Nephron (organoid): ENCODE measurements around the gene CAB39.

Experiments used
- H3K27ac Mint-ChIP-seq, 3 experiments: 2 replicates each; pipeline ENCODE4 v1.8.0; 2020; ENCODE audit warnings: mixed read lengths in 3 of 3, mild to moderate bottlenecking in 2 of 3, moderate library complexity in 1 of 3
- H3K27me3 Mint-ChIP-seq: 2 replicates; pipeline ENCODE4 v1.8.0; 2021; ENCODE audit warnings: low read depth, mild to moderate bottlenecking, moderate library complexity, mixed read lengths
- H3K36me3 Mint-ChIP-seq: 2 replicates; pipeline ENCODE4 v1.8.0; 2020; ENCODE audit warnings: low read depth, mixed read lengths
- H3K4me1 Mint-ChIP-seq: 2 replicates; pipeline ENCODE4 v1.8.0; 2020; ENCODE audit warnings: mixed read lengths
- H3K4me3 Mint-ChIP-seq, 3 experiments: 2 replicates each; pipeline ENCODE4 v1.8.0; 2020; ENCODE audit warnings: mild to moderate bottlenecking in 3 of 3, mixed read lengths in 3 of 3, moderate library complexity in 2 of 3
- H3K9me3 Mint-ChIP-seq: 2 replicates; pipeline ENCODE4 v1.8.0; 2020; ENCODE audit warnings: mixed read lengths
- CTCF ChIP-seq, 3 experiments: fragments of 200-600 bp; sonication (generic); IDR thresholded peaks; one replicate each; pipeline ENCODE4 v1.5.0; 2021; ENCODE audit warnings: antibody characterized with exemption in 3 of 3; ENCODE audit not compliant: unreplicated experiment in 3 of 3

The CAB39 gene

GRCh38 chr2:230849633-230850357, 137.2 kb downstream of the CAB39 start:
- no peaks in the 10 kb centered on the region for H3K4me1 Mint-ChIP-seq
- TF ChIP-seq CTCF (IDR thresholded peaks at IDR 0.05; ENCODE audit: unreplicated experiment in 3 of 3) = peak; percentile 58 to 71 (median 64)
- peaks cover 6% of the 10 kb centered on the region for H3K9me3 Mint-ChIP-seq
- H3K27me3 Mint-ChIP-seq = peaks cover 45% of the 10 kb centered on the region
- H3K4me3 Mint-ChIP-seq = no peak overlapping the region
- H3K36me3 Mint-ChIP-seq = no peaks in the 10 kb centered on the region
- H3K27ac Mint-ChIP-seq = no peak overlapping the region

GRCh38 chr2:230850358-230850658, 137.7 kb downstream of the CAB39 start:
- TF ChIP-seq CTCF (IDR thresholded peaks at IDR 0.05; ENCODE audit: unreplicated experiment in 3 of 3) = no peak
- Mint-ChIP-seq H3K9me3 (peaks cover 6% of the 10 kb centered on the region), H3K27ac (no peak overlapping the region), H3K27me3 (peaks cover 44% of the 10 kb centered on the region), H3K36me3 (no peaks in the 10 kb centered on the region), H3K4me3 (no peak overlapping the region), H3K4me1 (no peaks in the 10 kb centered on the region)

GRCh38 chr2:230852113-230852512, 139.5 kb downstream of the CAB39 start:
- Mint-ChIP-seq H3K4me3 (no peak overlapping the region), H3K27me3 (peaks cover 33% of the 10 kb centered on the region), H3K4me1 (no peaks in the 10 kb centered on the region), H3K9me3 (peaks cover 6% of the 10 kb centered on the region), H3K36me3 (no peaks in the 10 kb centered on the region), H3K27ac (no peak overlapping the region)
- TF ChIP-seq CTCF (IDR thresholded peaks at IDR 0.05; ENCODE audit: unreplicated experiment in 3 of 3) = no peak

GRCh38 chr2:230861552-230862255, 149.1 kb downstream of the CAB39 start:
- Mint-ChIP-seq H3K36me3 (no peaks in the 10 kb centered on the region), H3K27ac (peak overlapping the region; percentile 0 to 40 (median 26)), H3K4me3 (peak overlapping the region; percentile 35 to 51 (median 46)), H3K27me3 (peaks cover 13% of the 10 kb centered on the region), H3K9me3 (peaks cover 2% of the 10 kb centered on the region), H3K4me1 (peaks cover 20% of the 10 kb centered on the region)
- TF ChIP-seq CTCF (IDR thresholded peaks at IDR 0.05; ENCODE audit: unreplicated experiment in 3 of 3) = no peak

GRCh38 chr2:230862292-230862691, 149.7 kb downstream of the CAB39 start:
- H3K27ac Mint-ChIP-seq = peak overlapping the region in 1 of 3 experiments; percentile 20
- peak overlapping the region in 2 of 3 experiments; percentile 90 to 97 for H3K4me3 Mint-ChIP-seq
- no peak for TF ChIP-seq CTCF (IDR thresholded peaks at IDR 0.05; ENCODE audit: unreplicated experiment in 3 of 3)
- H3K9me3 Mint-ChIP-seq = peaks cover 2% of the 10 kb centered on the region
- H3K27me3 Mint-ChIP-seq = peaks cover 13% of the 10 kb centered on the region
- peaks cover 25% of the 10 kb centered on the region for H3K4me1 Mint-ChIP-seq
- no peaks in the 10 kb centered on the region for H3K36me3 Mint-ChIP-seq
